PFSK-1 (cell line): ENCODE measurements around the gene UQCR11.
A peak's percentile ranks its signal among the peaks of the same experiment; 100 is the strongest.

Experiments used
- FOXP2 ChIP-seq: optimal IDR thresholded peaks from 2 replicates; pipeline ENCODE3; 2011; ENCODE audit warnings: borderline replicate concordance, control low read depth, inconsistent platforms; ENCODE audit not compliant: insufficient read depth; ENCODE audit errors: extremely low read length, extremely low read depth
- POLR2AphosphoS5 ChIP-seq: IDR thresholded peaks from 2 replicates; pipeline ENCODE4 v1.6.1; 2012; ENCODE audit warnings: low read depth, mild to moderate bottlenecking, control low read depth, low read length, moderate library complexity
- REST ChIP-seq, 2 experiments: IDR thresholded peaks; 2 replicates each; pipeline versions ENCODE4 v1.6.1 to v1.8.0; 2011 to 2012; ENCODE audit warnings: low read depth in 2 of 2, low read length in 2 of 2, control low read depth in 1 of 2, inconsistent platforms in 1 of 2, mild to moderate bottlenecking in 1 of 2, moderate library complexity in 1 of 2; ENCODE audit not compliant: insufficient read depth in 1 of 2
- SIN3A ChIP-seq: IDR thresholded peaks from 2 replicates; pipeline ENCODE4 v1.6.1; 2012; ENCODE audit warnings: mild to moderate bottlenecking, low read length, moderate library complexity, borderline replicate concordance; ENCODE audit not compliant: insufficient read depth
- TAF1 ChIP-seq: IDR thresholded peaks from 2 replicates; pipeline ENCODE4 v1.6.1; 2012; ENCODE audit warnings: low read length, control low read depth, borderline replicate concordance; ENCODE audit not compliant: insufficient read depth

- 0 out of 4 replicates have a peak, but pooled peaks of 1 of the 2 experiments have one; percentile 29 for TF ChIP-seq REST (IDR thresholded peaks at IDR 0.05; ENCODE audit: insufficient read depth in 1 of 2, low read depth in 2 of 2, low read length in 2 of 2)
- TF ChIP-seq POLR2AphosphoS5, result peak; percentile 98
- TF ChIP-seq SIN3A, result 0 out of 2 replicates have a peak, but pooled peaks have one; percentile 9
- peak; percentile 72; the same call in 1 of the 2 replicates for TF ChIP-seq TAF1
- peak; percentile 50 for TF ChIP-seq FOXP2
These were observed at the start of gene UQCR11 for GRCh38 chr19:1605236-1606137.
